HG02970 (cell line): ENCODE results near the gene FAM20A.

Experiments
- ATAC-seq: cut with Tn5 transposase; IDR thresholded peaks from one replicate; pipeline ENCODE4 v1.9.1; 2021; ENCODE audit warnings: mild to moderate bottlenecking, moderate library complexity, moderate number of reproducible peaks; ENCODE audit not compliant: unreplicated experiment, low FRiP score

Gene FAM20A

GRCh38 chr17:68600931-68601564, at the start of gene FAM20A:
Gene FAM20A (minus strand): TSS chr17:68601367. CDS start chr17:68600666, 701 bp downstream.
- no peak for ATAC-seq

- no peak for ATAC-seq
Measured at GRCh38 chr17:68649324-68649723, 48.2 kb upstream of the FAM20A start.

GRCh38 chr17:68646626-68647526, 45.7 kb upstream of the FAM20A start:
- ATAC-seq: no peak

- no peak for ATAC-seq
Measured at GRCh38 chr17:68642118-68642412, 40.9 kb upstream of the FAM20A start.

GRCh38 chr17:68641276-68642117, 40.3 kb upstream of the FAM20A start:
- ATAC-seq: no peak

- no peak for ATAC-seq
Measured at GRCh38 chr17:68640242-68640989, 39.2 kb upstream of the FAM20A start.

- no peak for ATAC-seq
Measured at GRCh38 chr17:68634345-68634876, 33.2 kb upstream of the FAM20A start.

GRCh38 chr17:68628576-68628957, 27.4 kb upstream of the FAM20A start:
- ATAC-seq: no peak

GRCh38 chr17:68627956-68628575, 26.9 kb upstream of the FAM20A start:
- no peak for ATAC-seq

- no peak for ATAC-seq
Measured at GRCh38 chr17:68624381-68624780, 23.2 kb upstream of the FAM20A start.

- ATAC-seq: no peak
Measured at GRCh38 chr17:68623811-68624210, 22.6 kb upstream of the FAM20A start.

GRCh38 chr17:68622423-68622822, 21.3 kb upstream of the FAM20A start:
- no peak for ATAC-seq

GRCh38 chr17:68621065-68621464, 19.9 kb upstream of the FAM20A start:
- no peak for ATAC-seq

GRCh38 chr17:68616334-68616733, 15.2 kb upstream of the FAM20A start:
- no peak for ATAC-seq

- ATAC-seq: no peak
Measured at GRCh38 chr17:68614718-68615117, 13.6 kb upstream of the FAM20A start.

- no peak for ATAC-seq
Measured at GRCh38 chr17:68613739-68614298, 12.7 kb upstream of the FAM20A start.

- no peak for ATAC-seq
Measured at GRCh38 chr17:68612923-68613292, 11.7 kb upstream of the FAM20A start.

- ATAC-seq: no peak
Measured at GRCh38 chr17:68612209-68612922, 11.2 kb upstream of the FAM20A start.
